ENCODE data around the gene MT3. TPM values are rescaled to one million over a fixed set of nuclear protein-coding genes. Genes with fewer than 3 reads are reported as not detected.

Gene MT3
- total RNA-seq, 1 experiment from 2014 or later = not detected

GRCh38 chr16:56614549-56614991 lies 25.2 kb downstream of the MT3 start:
- H3K36me3 Mint-ChIP-seq (ENCODE audit: insufficient read depth, unreplicated experiment) = peaks cover 2% of the 10 kb centered on the region
- POLR2A ChIA-PET = interaction anchor here (0.7 to 15.3 kb wide), 6 partner anchors 8 to 572 kb away, joined by 3 to 1404 read pairs (median 12); partner anchors contain the start of genes MT1E and MT1X
- DNase-seq (ENCODE audit: unreplicated experiment) = peak; percentile 47
- no TSS peak for BruUV-seq (replicated peaks)
- no peaks in the 10 kb centered on the region for H3K27me3 Mint-ChIP-seq (ENCODE audit: insufficient read depth, unreplicated experiment)
- intact Hi-C loops (cut with micrococcal nuclease) = no loop called here
- no peaks in the 10 kb centered on the region for H3K9me3 Mint-ChIP-seq (ENCODE audit: unreplicated experiment)
- TF ChIP-seq, protein P1, sequence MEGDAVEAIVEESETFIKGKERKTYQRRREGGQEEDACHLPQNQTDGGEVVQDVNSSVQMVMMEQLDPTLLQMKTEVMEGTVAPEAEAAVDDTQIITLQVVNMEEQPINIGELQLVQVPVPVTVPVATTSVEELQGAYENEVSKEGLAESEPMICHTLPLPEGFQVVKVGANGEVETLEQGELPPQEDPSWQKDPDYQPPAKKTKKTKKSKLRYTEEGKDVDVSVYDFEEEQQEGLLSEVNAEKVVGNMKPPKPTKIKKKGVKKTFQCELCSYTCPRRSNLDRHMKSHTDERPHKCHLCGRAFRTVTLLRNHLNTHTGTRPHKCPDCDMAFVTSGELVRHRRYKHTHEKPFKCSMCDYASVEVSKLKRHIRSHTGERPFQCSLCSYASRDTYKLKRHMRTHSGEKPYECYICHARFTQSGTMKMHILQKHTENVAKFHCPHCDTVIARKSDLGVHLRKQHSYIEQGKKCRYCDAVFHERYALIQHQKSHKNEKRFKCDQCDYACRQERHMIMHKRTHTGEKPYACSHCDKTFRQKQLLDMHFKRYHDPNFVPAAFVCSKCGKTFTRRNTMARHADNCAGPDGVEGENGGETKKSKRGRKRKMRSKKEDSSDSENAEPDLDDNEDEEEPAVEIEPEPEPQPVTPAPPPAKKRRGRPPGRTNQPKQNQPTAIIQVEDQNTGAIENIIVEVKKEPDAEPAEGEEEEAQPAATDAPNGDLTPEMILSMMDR (IDR thresholded peaks at IDR 0.05; ENCODE audit: unreplicated experiment) = no peak
- no peak overlapping the region for H3K4me3 Mint-ChIP-seq (ENCODE audit: unreplicated experiment)
- peaks cover 37% of the 10 kb centered on the region for H3K4me1 Mint-ChIP-seq (ENCODE audit: insufficient read depth, unreplicated experiment)
- CTCF ChIA-PET = interaction anchor here (0.6 to 1.5 kb wide), 4 partner anchors 9 to 88 kb away, joined by 4 to 5 read pairs (median 4); partner anchors contain the start of gene MT1E
- H3K27ac Mint-ChIP-seq (ENCODE audit: low read depth, unreplicated experiment) = peak overlapping the region; percentile 49

DNA sequence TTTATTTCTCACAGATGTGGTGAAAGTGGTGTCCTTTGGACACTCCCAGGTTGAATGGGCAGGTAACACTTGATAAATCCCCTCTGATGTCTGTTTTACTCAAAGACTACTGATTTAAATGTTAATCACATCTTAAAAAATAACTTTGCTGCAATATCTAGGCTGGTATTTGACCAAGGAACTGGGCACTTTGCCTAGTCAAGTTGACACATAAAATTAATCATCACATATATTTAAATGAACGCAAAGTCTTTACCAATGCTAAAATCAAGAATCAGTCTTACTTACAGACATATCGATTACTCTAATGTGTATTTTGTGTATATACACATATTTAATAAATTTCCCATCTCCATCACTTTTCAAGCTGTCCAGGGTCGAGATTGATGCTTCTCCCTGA lies 26.0 kb downstream of the MT3 start:
- Mint-ChIP-seq H3K4me1 (ENCODE audit: insufficient read depth, unreplicated experiment) (peaks cover 33% of the 10 kb centered on the region), H3K27ac (ENCODE audit: low read depth, unreplicated experiment) (no peak overlapping the region), H3K9me3 (ENCODE audit: unreplicated experiment) (no peaks in the 10 kb centered on the region), H3K36me3 (ENCODE audit: insufficient read depth, unreplicated experiment) (no peaks in the 10 kb centered on the region), H3K27me3 (ENCODE audit: insufficient read depth, unreplicated experiment) (no peaks in the 10 kb centered on the region), H3K4me3 (ENCODE audit: unreplicated experiment) (no peak overlapping the region)
- CTCF ChIA-PET = interaction anchor here (0.6 to 1.5 kb wide), 4 partner anchors 8 to 87 kb away, joined by 4 to 5 read pairs (median 4); partner anchors contain the start of gene MT1E
- peak; percentile 77 for DNase-seq (ENCODE audit: unreplicated experiment)
- BruUV-seq (replicated peaks) = no TSS peak
- POLR2A ChIA-PET = interaction anchor here (0.7 to 15.3 kb wide), 7 partner anchors 9 to 202 kb away, joined by 3 to 1404 read pairs (median 9); partner anchors contain the start of genes MT1E, MT1X and NUDT21
- intact Hi-C loops (cut with micrococcal nuclease) = no loop called here
- TF ChIP-seq, protein P1 (IDR thresholded peaks at IDR 0.05; ENCODE audit: unreplicated experiment) = no peak

DNA sequence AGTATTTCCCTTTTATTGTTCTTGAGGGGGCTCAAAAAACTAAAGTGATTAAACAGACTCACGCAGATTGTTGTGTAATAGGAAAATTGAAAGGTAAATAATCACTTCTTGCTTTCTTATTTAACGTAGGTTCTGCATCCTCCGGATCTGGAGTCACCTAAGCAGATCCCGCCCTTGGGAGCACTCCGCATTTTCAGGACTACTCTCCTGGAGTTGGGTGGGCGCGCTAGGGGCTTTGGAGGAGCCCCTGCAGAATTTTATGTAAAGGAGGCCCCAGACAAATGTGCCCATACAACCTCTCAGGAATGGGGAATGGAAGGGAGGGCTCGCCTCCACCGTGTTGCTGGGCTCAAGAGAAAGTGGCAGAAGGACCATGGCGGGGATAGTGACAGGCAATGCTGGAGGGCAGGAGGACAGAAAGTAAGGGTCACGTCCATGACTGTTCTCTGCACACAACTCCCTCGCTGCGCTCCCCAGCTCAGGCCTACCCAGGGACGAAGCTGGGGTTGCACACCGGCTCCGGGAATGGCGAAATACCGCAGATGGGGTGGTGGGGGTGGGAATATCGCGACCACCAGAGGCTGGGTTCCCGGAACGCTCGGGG lies 27.4 kb downstream of the MT3 start:
- H3K27ac Mint-ChIP-seq (ENCODE audit: low read depth, unreplicated experiment) = no peak overlapping the region
- POLR2A ChIA-PET = interaction anchor here (2.2 to 15.3 kb wide), 4 partner anchors 7 to 65 kb away, joined by 16 to 1404 read pairs (median 1098); partner anchors contain the start of genes MT1E, MT1X and MT2A
- H3K4me3 Mint-ChIP-seq (ENCODE audit: unreplicated experiment) = peak overlapping the region; percentile 52
- peaks cover 20% of the 10 kb centered on the region for H3K4me1 Mint-ChIP-seq (ENCODE audit: insufficient read depth, unreplicated experiment)
- BruUV-seq (replicated peaks) = no TSS peak
- H3K9me3 Mint-ChIP-seq (ENCODE audit: unreplicated experiment) = no peaks in the 10 kb centered on the region
- intact Hi-C loops (cut with micrococcal nuclease) = no loop called here
- CTCF ChIA-PET = interaction anchor here (0.7 to 0.9 kb wide), 2 partner anchors 16 to 40 kb away, joined by 3 to 6 read pairs; no protein-coding TSS in a partner anchor
- H3K27me3 Mint-ChIP-seq (ENCODE audit: insufficient read depth, unreplicated experiment) = no peaks in the 10 kb centered on the region
- TF ChIP-seq, protein P1 (IDR thresholded peaks at IDR 0.05; ENCODE audit: unreplicated experiment) = no peak
- DNase-seq (ENCODE audit: unreplicated experiment) = no peak
- H3K36me3 Mint-ChIP-seq (ENCODE audit: insufficient read depth, unreplicated experiment) = no peaks in the 10 kb centered on the region

GRCh38 chr16:56617212-56618085 lies 28.1 kb downstream of the MT3 start:
- POLR2A ChIA-PET = interaction anchor here (15.3 kb wide), 2 partner anchors 8 to 64 kb away, joined by 793 to 1404 read pairs; partner anchors contain the start of genes MT1X and MT2A
- H3K36me3 Mint-ChIP-seq (ENCODE audit: insufficient read depth, unreplicated experiment) = no peaks in the 10 kb centered on the region
- H3K4me3 Mint-ChIP-seq (ENCODE audit: unreplicated experiment) = peak overlapping the region; percentile 40
- CTCF ChIA-PET = interaction anchor here (0.9 kb wide), 1 partner anchor 17 kb away, joined by 3 read pairs; no protein-coding TSS in a partner anchor
- peak; percentile 62 for DNase-seq (ENCODE audit: unreplicated experiment)
- no peaks in the 10 kb centered on the region for H3K27me3 Mint-ChIP-seq (ENCODE audit: insufficient read depth, unreplicated experiment)
- H3K4me1 Mint-ChIP-seq (ENCODE audit: insufficient read depth, unreplicated experiment) = peaks cover 20% of the 10 kb centered on the region
- TF ChIP-seq, protein P1 (IDR thresholded peaks at IDR 0.05; ENCODE audit: unreplicated experiment) = no peak
- no TSS peak for BruUV-seq (replicated peaks)
- intact Hi-C loops (cut with micrococcal nuclease) = no loop called here
- no peak overlapping the region for H3K27ac Mint-ChIP-seq (ENCODE audit: low read depth, unreplicated experiment)
- no peaks in the 10 kb centered on the region for H3K9me3 Mint-ChIP-seq (ENCODE audit: unreplicated experiment)
